CD4-positive, alpha-beta T cell treated with Interleukin-15 for 1 hour (primary cell): Measurements from ENCODE around the gene IFITM1.
A peak's percentile ranks its signal among the peaks of the same experiment; 100 is the strongest.

Experiments used
- DNase-seq: peaks from one replicate; pipeline ENCODE4 v3.0.0-alpha.2; 2020

IFITM1 gene

GRCh38 chr11:313787-314553 lies at the start of gene IFITM1:
IFITM1 (plus strand) TSS chr11:314040; CDS start chr11:314171, 131 bp downstream.
- peak; percentile 69 for DNase-seq

GRCh38 chr11:266676-267439 lies 47.0 kb upstream of the IFITM1 start:
- DNase-seq = no peak

GRCh38 chr11:267491-267994 lies 46.3 kb upstream of the IFITM1 start:
- peak; percentile 69 for DNase-seq

GRCh38 chr11:268716-269145 lies 45.1 kb upstream of the IFITM1 start:
- DNase-seq = peak; percentile 78

GRCh38 chr11:269146-269890 lies 44.5 kb upstream of the IFITM1 start:
- peak; percentile 68 for DNase-seq

GRCh38 chr11:270451-271318 lies 43.2 kb upstream of the IFITM1 start:
- no peak for DNase-seq

GRCh38 chr11:271319-271715 lies 42.5 kb upstream of the IFITM1 start:
- no peak for DNase-seq

- peak; percentile 12 for DNase-seq
Observed at GRCh38 chr11:272195-272930, 41.5 kb upstream of the IFITM1 start.

- DNase-seq = no peak
Observed at GRCh38 chr11:272931-273198, 41.0 kb upstream of the IFITM1 start.

- no peak for DNase-seq
Observed at GRCh38 chr11:276219-276618, 37.6 kb upstream of the IFITM1 start.

- peak; percentile 17 for DNase-seq
Observed at GRCh38 chr11:278001-278951, 35.6 kb upstream of the IFITM1 start, which contains the start of gene NLRP6. NLRP6 (plus strand) TSS chr11:278407; CDS start chr11:278570, 163 bp downstream.

- DNase-seq = peak; percentile 17
Observed at GRCh38 chr11:279040-279965, 34.5 kb upstream of the IFITM1 start.

GRCh38 chr11:279966-280705 lies 33.7 kb upstream of the IFITM1 start:
- DNase-seq = peak; percentile 49

GRCh38 chr11:280706-281485 lies 32.9 kb upstream of the IFITM1 start:
- DNase-seq = peak; percentile 45

GRCh38 chr11:281486-282161 lies 32.2 kb upstream of the IFITM1 start:
- no peak for DNase-seq

- DNase-seq = peak; percentile 12
Observed at GRCh38 chr11:282171-282570, 31.7 kb upstream of the IFITM1 start.
